ENCODE measurements around the gene ERC2.

ERC2 gene

DNA sequence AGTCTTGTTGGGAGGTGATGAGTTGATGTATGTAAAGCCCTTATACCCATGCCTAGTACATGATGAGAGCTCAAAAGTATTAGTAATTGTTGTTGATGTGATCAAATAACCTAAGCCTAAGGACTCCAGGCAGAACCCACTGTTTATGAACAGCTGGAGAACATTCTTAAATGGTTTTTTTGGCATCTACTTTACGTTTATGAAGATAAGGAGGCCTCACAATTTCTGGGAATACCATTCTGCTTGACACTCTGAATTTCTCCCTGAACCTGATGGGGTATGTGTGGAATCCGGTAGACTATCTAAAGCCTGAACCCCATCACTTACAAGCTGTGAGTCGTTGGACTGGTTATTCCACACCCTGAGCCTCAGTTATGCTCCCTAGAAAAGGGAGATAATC, 736.5 kb downstream of the ERC2 start:
- DNase-seq (ENCODE audit: low read depth): no peak
- TF ChIP-seq, protein P1, sequence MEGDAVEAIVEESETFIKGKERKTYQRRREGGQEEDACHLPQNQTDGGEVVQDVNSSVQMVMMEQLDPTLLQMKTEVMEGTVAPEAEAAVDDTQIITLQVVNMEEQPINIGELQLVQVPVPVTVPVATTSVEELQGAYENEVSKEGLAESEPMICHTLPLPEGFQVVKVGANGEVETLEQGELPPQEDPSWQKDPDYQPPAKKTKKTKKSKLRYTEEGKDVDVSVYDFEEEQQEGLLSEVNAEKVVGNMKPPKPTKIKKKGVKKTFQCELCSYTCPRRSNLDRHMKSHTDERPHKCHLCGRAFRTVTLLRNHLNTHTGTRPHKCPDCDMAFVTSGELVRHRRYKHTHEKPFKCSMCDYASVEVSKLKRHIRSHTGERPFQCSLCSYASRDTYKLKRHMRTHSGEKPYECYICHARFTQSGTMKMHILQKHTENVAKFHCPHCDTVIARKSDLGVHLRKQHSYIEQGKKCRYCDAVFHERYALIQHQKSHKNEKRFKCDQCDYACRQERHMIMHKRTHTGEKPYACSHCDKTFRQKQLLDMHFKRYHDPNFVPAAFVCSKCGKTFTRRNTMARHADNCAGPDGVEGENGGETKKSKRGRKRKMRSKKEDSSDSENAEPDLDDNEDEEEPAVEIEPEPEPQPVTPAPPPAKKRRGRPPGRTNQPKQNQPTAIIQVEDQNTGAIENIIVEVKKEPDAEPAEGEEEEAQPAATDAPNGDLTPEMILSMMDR (conservative IDR thresholded peaks at IDR 0.05; ENCODE audit: control insufficient read depth, insufficient read depth, low read depth, low read length): no peak

DNA sequence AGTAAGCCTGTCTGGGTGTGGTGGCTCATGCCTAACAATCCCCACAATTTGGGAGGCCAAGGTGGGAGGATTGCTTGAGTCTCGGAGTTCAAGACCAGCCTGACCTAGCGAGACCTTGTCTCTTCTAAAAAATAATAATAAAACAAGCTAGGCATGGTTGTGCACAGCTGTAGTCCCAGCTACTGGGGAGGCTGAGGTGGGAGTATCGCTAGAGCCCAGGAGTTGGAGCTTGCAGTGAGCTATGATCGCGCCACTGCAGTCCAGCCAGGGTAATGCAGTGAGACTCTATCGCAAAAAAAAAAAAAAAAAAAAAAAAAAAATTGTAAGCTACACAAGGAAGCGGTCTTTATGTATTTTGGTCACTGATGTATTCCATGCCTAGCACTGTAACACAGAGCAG, 738.7 kb downstream of the ERC2 start:
- DNase-seq (ENCODE audit: low read depth): no peak
- TF ChIP-seq, protein P1 (conservative IDR thresholded peaks at IDR 0.05; ENCODE audit: control insufficient read depth, insufficient read depth, low read depth, low read length): no peak
- H3K4me3 ChIP-seq (ENCODE audit: control insufficient read depth, low read depth, low read length): no peak overlapping the region

More for the DNA sequence above, 736.5 kb downstream of the ERC2 start:
- no peak overlapping the region for H3K4me3 ChIP-seq (ENCODE audit: control insufficient read depth, low read depth, low read length)

DNA sequence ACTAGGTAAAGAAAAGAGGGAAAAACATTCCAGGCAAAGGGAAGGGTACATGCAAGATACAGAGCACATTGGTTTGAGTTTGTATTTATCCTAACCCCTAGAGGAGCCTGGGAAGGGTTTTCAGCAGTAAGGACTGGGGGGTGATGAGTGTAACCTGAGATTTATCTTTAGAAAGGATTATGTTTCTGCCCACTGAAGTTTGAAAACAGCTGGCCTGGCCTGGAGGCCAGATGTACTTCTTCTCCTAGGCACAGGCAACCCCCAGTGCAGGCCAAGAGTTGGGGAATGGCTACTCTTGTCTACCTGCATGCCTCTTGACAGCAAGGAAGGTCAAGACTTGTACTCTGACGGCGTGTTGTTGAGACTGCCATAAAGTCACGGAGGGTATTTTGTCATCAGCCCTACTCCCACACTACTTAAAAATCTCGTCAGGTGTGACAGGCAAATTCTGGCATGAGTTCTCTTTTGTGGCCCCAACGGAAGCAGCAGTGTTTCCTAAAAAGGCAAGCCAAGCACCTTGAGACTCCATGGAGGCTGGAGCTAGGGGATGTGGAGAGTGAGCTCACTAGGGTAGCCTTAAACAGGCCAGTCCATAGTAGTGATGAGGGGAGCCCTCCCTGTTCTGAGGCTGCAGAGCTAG, 739.7 kb downstream of the ERC2 start:
- TF ChIP-seq, protein P1 (conservative IDR thresholded peaks at IDR 0.05; ENCODE audit: control insufficient read depth, insufficient read depth, low read depth, low read length): no peak
- no peak for DNase-seq (ENCODE audit: low read depth)
- no peak overlapping the region for H3K4me3 ChIP-seq (ENCODE audit: control insufficient read depth, low read depth, low read length)

DNA sequence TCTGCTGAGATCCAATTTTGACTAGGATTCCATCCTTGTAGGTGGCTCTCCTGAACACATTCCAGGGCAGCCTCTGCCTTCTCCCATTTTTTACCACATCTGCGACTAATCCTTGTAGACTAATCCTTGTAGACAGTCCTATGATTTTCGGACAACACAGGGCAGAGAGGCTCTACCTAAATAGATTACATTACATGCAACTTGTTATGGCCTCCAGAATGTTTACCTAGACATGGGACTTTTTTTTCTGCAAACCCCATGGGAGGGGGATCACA, 741.8 kb downstream of the ERC2 start:
- no peak for DNase-seq (ENCODE audit: low read depth)
- TF ChIP-seq, protein P1 (conservative IDR thresholded peaks at IDR 0.05; ENCODE audit: control insufficient read depth, insufficient read depth, low read depth, low read length): no peak
- H3K4me3 ChIP-seq (ENCODE audit: control insufficient read depth, low read depth, low read length): no peak overlapping the region

- TF ChIP-seq, protein P1 (conservative IDR thresholded peaks at IDR 0.05; ENCODE audit: control insufficient read depth, insufficient read depth, low read depth, low read length): no peak
- no peak overlapping the region for H3K4me3 ChIP-seq (ENCODE audit: control insufficient read depth, low read depth, low read length)
- DNase-seq (ENCODE audit: low read depth): no peak
Measured at GRCh38 chr3:55725681-55726500, 742.4 kb downstream of the ERC2 start.

DNA sequence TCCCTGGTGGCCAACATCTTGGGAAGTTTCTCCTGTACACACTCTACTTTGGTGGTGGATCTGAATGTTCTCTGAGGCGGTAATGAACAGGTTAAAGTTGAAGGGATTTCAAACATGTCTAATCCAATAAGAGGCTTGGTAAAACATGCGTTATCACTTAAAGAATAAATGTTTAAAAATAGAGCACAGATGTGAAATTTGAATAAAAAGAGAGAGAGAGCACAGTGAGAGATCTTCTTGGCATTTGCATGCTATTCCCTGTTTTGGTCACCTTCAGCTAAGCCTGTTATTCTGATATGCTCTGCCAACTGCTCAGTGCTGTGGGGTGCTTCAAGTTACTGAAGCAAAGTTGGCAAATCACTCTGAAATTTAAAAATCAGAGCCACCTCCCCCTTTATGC, 743.4 kb downstream of the ERC2 start:
- TF ChIP-seq, protein P1 (conservative IDR thresholded peaks at IDR 0.05; ENCODE audit: control insufficient read depth, insufficient read depth, low read depth, low read length): no peak
- no peak overlapping the region for H3K4me3 ChIP-seq (ENCODE audit: control insufficient read depth, low read depth, low read length)
- no peak for DNase-seq (ENCODE audit: low read depth)

Data from fibroblast of mammary gland (primary cell).